Left renal pelvis (tissue), 4 donors: ENCODE measurements around the gene TAP1. TPM values are rescaled to one million over a fixed set of nuclear protein-coding genes. Genes with fewer than 3 reads are reported as not detected.
"Not testable (repeated sequence)": the region's sequence is repeated elsewhere in the genome, so short reads cannot be mapped to it uniquely, and the experiment has no call there.

Experiments used
- DNase-seq, 4 donors: peaks; one replicate each; pipeline ENCODE4 v3.0.0-alpha.2; 2013; ENCODE audit warnings: low read depth in 4 of 4, low spot score in 3 of 4
- polyA plus RNA-seq, 4 donors: library from polyadenylated mRNA; unstranded; fragments of 120-200 nt; gene quantifications; one replicate each; pipeline ENCODE4 v1.2.1, GENCODE V29; 2013; ENCODE audit not compliant: insufficient read length in 4 of 4

TAP1 gene
- polyA plus RNA-seq, 4 donors: 9.4 to 11.0 (median 9.7) TPM

DNA sequence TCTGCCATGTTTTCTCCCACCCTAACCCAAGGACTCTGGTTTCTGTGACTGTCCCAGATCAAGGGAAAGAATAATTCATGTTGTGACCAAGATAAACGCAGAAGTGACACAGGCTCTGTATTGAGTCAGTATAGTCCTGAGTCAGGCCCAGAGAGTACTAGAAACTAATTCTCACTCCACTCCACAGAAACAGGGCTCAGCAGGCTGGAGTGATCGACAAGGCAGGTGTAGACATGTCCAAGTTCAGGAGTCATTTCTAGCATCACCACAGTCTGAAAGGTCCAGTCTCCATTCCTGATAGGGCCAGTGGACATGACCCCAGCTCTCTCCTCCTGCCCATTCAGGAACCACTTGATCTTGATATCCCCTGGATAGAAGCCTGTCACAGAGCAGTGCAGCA lies 39.4 kb downstream of the TAP1 start:
- DNase-seq: no peak

DNA sequence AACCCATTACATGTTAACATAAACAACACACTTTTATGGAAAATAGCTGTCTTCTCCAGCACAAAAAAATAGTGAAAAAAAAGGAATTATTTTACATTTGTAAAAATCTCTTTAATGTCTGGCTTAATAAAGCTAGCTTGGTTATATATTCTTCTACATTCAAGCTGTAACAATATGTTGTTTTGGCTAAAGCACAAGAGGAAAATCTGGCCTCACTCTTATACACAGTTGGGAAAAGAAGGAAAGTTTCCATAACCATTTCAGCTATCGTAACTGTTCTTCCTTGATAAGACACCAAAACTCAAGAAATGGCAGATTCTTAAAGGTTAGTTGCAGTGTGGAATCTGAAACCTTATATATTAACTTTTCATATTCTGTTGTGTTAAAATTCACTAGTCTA lies 44.3 kb downstream of the TAP1 start:
- no peak for DNase-seq

DNA sequence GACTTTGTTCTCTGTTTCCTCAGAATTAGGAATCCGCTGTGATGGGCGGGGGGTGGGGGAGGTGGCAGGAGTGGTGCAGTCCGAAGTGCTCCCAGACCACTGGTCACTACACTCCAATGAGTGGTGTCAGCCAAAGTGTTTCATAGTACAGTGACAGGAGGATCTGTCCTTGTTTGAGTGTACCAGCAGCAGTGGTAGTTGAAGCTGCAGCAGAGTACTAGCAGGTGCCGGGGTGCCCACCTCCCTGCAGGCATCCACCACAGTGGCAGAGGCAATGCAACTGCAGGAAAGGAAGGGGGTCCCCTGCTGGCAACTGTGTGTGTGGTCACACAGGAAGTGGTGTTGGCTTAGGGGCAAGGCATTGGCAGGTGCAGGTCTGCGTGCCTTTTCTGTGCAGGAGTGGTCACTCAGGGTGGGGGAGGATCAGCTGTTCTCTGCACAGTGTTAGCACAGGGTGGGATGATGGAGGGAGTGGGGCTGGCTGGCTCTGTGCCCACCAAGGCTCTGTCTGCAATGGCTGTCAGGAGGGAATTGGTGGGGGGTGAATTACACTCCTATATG lies 46.4 kb downstream of the TAP1 start:
- no peak for DNase-seq

DNA sequence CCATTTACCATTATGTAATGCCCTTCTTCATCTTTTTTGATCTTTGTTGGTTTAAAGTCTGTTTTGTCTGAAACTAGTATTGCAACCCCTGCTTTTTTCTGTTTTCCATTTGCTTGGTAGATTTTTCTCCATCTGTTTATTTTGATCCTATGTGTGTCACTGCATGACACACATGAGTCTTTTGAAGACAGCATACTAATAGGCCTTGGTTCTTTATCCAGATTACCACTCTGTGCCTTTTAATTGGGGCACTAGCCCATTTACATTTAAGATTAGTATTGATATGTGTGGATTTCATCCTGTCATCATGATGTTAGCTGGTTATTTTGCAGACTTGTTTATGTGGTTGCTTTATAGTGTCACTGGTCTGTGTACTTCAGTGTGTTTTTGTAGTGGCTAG lies 48.1 kb downstream of the TAP1 start:
- not testable (repeated sequence) for DNase-seq

GRCh38 chr6:32803416-32803815 lies 50.1 kb downstream of the TAP1 start:
- no peak for DNase-seq

DNA sequence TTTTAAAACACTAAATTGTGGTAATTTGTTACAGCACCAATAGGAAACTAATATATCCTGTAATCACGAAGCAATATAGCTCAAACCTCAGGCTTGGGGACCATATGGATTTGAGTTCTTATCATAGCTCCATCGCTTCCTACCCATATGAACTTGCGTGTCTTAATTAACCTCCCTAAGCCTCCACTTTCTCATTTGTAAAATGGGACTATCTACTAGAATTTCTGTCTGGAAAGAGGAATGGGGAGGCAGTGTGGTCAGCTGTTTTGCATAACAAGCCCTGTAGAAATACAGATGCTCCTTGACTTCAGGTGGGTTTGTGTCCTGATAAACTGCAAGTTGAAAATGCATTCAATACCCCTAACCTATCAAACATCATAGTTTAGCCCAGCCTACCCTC lies 53.8 kb downstream of the TAP1 start:
- DNase-seq: no peak

DNA sequence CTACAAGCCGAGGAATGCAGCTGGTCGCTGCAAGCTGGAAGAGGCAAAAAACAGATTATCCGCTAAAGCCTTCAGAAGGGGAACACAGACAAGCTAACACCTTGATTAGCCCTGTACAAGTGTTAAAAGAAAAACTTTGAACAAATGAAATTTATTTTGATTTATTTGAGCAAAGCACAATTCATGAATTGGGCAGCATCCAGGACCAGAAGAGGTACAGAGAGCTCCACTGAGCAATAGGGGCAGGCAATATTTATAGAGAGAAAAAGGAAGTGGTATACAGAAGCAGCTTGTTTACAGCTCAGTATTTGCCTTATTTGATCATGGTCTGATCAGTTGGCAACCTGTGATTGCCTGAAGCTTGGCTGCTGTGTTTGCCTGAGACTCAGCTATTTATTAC lies 54.3 kb downstream of the TAP1 start:
- no peak for DNase-seq

DNA sequence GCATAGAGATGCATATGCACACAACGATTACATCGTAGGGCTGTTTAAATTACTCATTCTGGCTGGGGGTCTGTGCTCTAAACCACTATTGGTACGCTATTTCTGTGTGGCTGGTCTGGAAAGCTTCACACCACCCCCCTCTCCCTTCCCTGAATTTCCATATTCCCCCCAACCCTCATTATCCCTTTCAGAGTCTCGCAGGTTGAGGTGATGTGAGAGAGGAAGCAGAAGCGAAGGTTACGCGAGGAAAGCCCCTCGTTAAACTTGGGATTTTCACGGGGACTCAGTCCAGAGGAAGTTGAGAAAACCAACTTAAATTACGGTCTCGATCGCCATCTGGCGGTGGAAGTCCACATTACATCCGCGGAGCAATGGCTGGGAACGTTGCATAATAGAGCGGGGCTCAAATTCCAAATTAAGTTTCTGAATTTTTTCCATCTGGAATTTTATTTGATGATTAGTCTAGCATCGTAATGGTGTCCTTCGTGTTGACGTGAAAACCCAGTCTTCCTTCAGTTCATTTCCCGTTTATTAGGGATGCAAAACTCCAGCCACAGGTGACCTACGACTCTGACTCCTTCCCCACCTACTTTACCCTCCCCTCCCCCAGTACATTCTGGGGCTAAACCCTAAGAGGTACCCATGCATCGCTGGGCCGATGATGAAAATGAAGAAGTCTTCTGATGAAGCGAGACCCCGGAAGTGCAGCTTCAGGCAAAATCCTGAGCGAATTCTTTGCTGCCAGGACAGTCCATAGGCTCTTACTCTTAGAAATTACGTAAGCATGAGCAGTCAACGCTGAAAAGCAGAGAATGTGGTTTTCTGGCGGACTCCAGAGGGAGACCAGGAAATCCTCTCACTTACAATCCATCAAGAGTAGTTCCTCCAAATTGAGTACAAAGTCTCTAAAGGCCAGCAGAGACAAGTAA lies 56.4 kb downstream of the TAP1 start:
- DNase-seq: peak; percentile 39 to 66 (median 56)

Other genes with a start within 250 kb of the TAP1 start
- gene HLA-DQA1, start 216.3 kb downstream of the TAP1 start, polyA plus RNA-seq: 1 to 10 TPM; 2.2 to 4.5 (median 3.6) TPM
- gene HLA-DQB1, start 187.0 kb downstream of the TAP1 start, polyA plus RNA-seq: 10 to 100 TPM in 1 of 4 donors, 1 to 10 TPM in 3; 3.1 to 11.8 (median 6.1) TPM
- under 1 TPM in 2 of 4 donors, not detected in 2; 0.30 to 0.31 TPM for gene HLA-DQA2, start 112.3 kb downstream of the TAP1 start, polyA plus RNA-seq
- gene HLA-DQB2, start 90.2 kb downstream of the TAP1 start, polyA plus RNA-seq: 1 to 10 TPM in 2 of 4 donors, under 1 TPM in 1, not detected in 1; 0.87 to 1.1 (median 1.0) TPM
- gene HLA-DOB, start 36.7 kb downstream of the TAP1 start, polyA plus RNA-seq: under 1 TPM in 3 of 4 donors, not detected in 1; 0.14 to 0.29 (median 0.27) TPM
- 10 to 100 TPM in 2 of 4 donors, 1 to 10 TPM in 2; 9.9 to 13.3 (median 10.6) TPM for gene TAP2, start 15.0 kb downstream of the TAP1 start, polyA plus RNA-seq
- gene PSMB8, start 9.7 kb downstream of the TAP1 start, polyA plus RNA-seq: 10 to 100 TPM; 19.4 to 24.4 (median 22.5) TPM
- gene PSMB9, start 488 bp upstream of the TAP1 start, polyA plus RNA-seq: 1 to 10 TPM; 5.7 to 6.4 (median 6.0) TPM
- gene HLA-DMB, start 87.3 kb upstream of the TAP1 start, polyA plus RNA-seq: 10 to 100 TPM in 3 of 4 donors, 1 to 10 TPM in 1; 9.1 to 76.6 (median 62.8) TPM
- 10 to 100 TPM in 3 of 4 donors, 1 to 10 TPM in 1; 6.2 to 18.5 (median 15.6) TPM for gene HLA-DMA, start 99.4 kb upstream of the TAP1 start, polyA plus RNA-seq
- 100 to 1,000 TPM; 274 to 342 (median 333) TPM for gene BRD2, start 114.9 kb upstream of the TAP1 start, polyA plus RNA-seq
- gene HLA-DOA, start 155.9 kb upstream of the TAP1 start, polyA plus RNA-seq: 1 to 10 TPM; 4.5 to 5.7 (median 5.0) TPM
- 10 to 100 TPM; 17.1 to 20.5 (median 18.3) TPM for gene HLA-DPA1, start 219.9 kb upstream of the TAP1 start, polyA plus RNA-seq
- gene HLA-DPB1, start 222.3 kb upstream of the TAP1 start, polyA plus RNA-seq: 10 to 100 TPM; 16.7 to 20.4 (median 17.2) TPM